EL (cell line): Measurements from ENCODE around the gene TM4SF20.

Experiments
- DNase-seq: peaks from one replicate; pipeline ENCODE4 v3.0.0-alpha.2; 2016

The TM4SF20 gene

DNA sequence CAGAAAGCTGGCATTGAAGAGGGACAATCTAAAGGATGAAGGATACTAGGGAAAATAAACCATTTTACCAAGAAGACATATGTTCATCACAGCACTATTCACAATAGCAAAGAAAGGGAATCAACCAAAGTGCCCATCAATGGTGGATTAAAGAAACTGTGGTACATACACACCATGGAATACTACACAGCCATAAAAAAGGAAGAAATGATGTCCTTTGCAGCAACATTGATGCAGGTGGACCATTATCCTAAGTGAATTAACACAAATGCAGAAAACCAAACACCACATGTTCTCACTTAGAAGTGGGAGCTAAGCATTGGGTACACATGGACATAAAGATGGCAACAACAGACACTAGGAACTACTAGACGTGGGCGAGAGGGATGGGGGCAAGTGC is 61.3 kb downstream of the TM4SF20 start:
- DNase-seq = no peak

DNA sequence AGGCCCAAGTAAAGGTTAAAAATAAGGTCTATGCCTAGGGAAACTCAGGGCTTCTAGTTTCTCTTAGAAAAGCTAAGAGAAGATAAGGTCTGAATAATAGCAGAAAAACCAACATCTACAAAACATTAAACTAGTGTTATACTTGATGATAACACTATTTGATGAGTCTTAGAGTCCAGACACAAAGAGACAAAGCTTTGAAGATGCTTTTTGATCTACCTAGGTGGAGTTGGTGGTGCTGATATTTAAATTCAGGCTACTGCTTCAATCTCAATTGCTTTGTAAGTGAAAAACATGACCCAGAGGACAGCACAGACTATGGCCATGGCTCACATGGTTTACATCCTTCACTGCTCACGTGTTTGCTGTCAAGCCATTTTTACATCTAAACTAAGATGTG is 65.8 kb downstream of the TM4SF20 start:
- no peak for DNase-seq

DNA sequence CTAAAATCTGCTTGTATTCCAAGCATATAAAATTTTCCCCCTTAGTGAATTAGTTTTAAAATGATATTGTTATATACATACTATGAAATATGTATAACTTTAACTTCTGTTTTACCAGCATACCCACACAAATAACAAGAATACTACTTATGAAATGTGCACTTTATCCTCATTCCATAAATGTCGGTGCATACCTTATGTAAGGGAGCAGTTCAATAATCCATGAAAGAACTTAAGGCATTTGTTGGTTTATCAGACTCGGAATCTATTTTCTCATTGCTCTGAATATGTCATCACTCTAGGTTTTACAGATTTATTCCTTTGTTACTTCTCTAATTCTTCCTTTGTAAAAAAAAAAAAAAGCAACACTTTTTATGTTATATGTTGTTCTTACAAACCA is 66.5 kb downstream of the TM4SF20 start:
- no peak for DNase-seq
